HCT116 (cell line): ENCODE data around the gene SPDYE4. TPM values are rescaled to one million over a fixed set of nuclear protein-coding genes. Genes with fewer than 3 reads are reported as not detected.

Experiments used
- ATAC-seq: fragments of 200-7000 bp; cut with Tn5 transposase; 2 replicates; pipeline ENCODE4 v1.9.1; 2020; ENCODE audit warnings: mild to moderate bottlenecking, moderate library complexity
- BruUV-seq: library from RNA; stranded (reverse); fragments of 400-500 nt; replicated peaks from 2 replicates; lab custom pipeline; 2021; lab: Mats Ljungman, UMichigan
- CTCF ChIA-PET: fragments of 300-600 bp; sonication (Branson Sonifier 250); formaldehyde crosslinking; loops from one replicate; lab custom pipeline; 2021; ENCODE audit warnings: antibody characterized with exemption; lab: Charles Lee
- POLR2A ChIA-PET: fragments of 300-600, 350-600 bp; sonication (Branson Sonifier 250); formaldehyde crosslinking; loops from one replicate; lab custom pipeline; 2021; ENCODE audit warnings: antibody characterized with exemption; lab: Charles Lee
- RAD21 ChIA-PET, 2 experiments: fragments of 300-600 bp; sonication (Branson Sonifier 250); formaldehyde crosslinking; loops; one replicate each; lab custom pipeline; 2023; ENCODE audit warnings: low total read pairs in 2 of 2; ENCODE audit not compliant: uncharacterized antibody in 2 of 2, unreplicated experiment in 2 of 2, low non-redundant PET in 1 of 2; lab: Charles Lee
- DNase-seq: peaks from one replicate; pipeline ENCODE4 v3.0.0-alpha.2; 2010; ENCODE audit warnings: low read depth, low spot score
- H2AFZ ChIP-seq: fragments of 200-600 bp; shearing (Covaris generic), sonication (generic); 2 replicates; pipeline ENCODE4 v1.6.1; 2017; ENCODE audit warnings: low read depth, mixed run types, mixed read lengths, antibody characterized with exemption, low read length; ENCODE audit not compliant: poor library complexity, severe bottlenecking
- H3K27ac ChIP-seq: 2 replicates; pipeline ENCODE4 v1.5.1; 2012; ENCODE audit warnings: low read depth, low read length
- H3K27me3 ChIP-seq: fragments of 200-600 bp; sonication (generic); 2 replicates; pipeline ENCODE4 v1.6.1; 2016; ENCODE audit warnings: mixed run types, low read length, mixed read lengths; ENCODE audit not compliant: insufficient read depth
- H3K36me3 ChIP-seq, 2 experiments: fragments of 200-500 bp in 1 of 2; fragments of 200-600 bp in 1 of 2; sonication (Bioruptor generic) in 1 of 2; sonication (generic) in 1 of 2; 2 replicates each; pipeline versions ENCODE4 v1.5.1 to v1.6.1; 2014 to 2016; ENCODE audit warnings: low read length in 2 of 2, inconsistent platforms in 1 of 2, mixed read lengths in 1 of 2, mixed run types in 1 of 2; ENCODE audit not compliant: insufficient read depth in 2 of 2, control insufficient read depth in 1 of 2
- H3K4me1 ChIP-seq, 2 experiments: fragments of 200-600 bp in 1 of 2; sonication (generic) in 1 of 2; 2 replicates each; pipeline versions ENCODE4 v1.5.1 to v1.6.1; 2012 to 2017; ENCODE audit warnings: low read length in 2 of 2, inconsistent platforms in 1 of 2, mild to moderate bottlenecking in 1 of 2, mixed read lengths in 1 of 2, mixed run types in 1 of 2, moderate library complexity in 1 of 2; ENCODE audit not compliant: insufficient read depth in 2 of 2, control insufficient read depth in 1 of 2
- H3K4me2 ChIP-seq: fragments of 200-600 bp; sonication (generic); 2 replicates; pipeline ENCODE4 v1.6.1; 2017; ENCODE audit warnings: mixed run types, low read length, mixed read lengths
- H3K4me3 ChIP-seq, 2 experiments: fragments of 200-600 bp in 1 of 2; sonication (generic) in 1 of 2; replicated peaks in 1 of 2; 2 replicates each; pipeline ENCODE4 v1.5.1; 2011 to 2016; ENCODE audit warnings: low read length in 2 of 2, control low read depth in 1 of 2, low read depth in 1 of 2, mild to moderate bottlenecking in 1 of 2, mixed read lengths in 1 of 2, mixed run types in 1 of 2
- H3K79me2 ChIP-seq: fragments of 200-600 bp; sonication (generic); 2 replicates; pipeline ENCODE4 v1.6.1; 2017; ENCODE audit warnings: mild to moderate bottlenecking, mixed run types, low read length, moderate library complexity, mixed read lengths; ENCODE audit not compliant: insufficient read depth
- H3K9ac ChIP-seq: fragments of 200-600 bp; sonication (generic); 2 replicates; pipeline ENCODE4 v1.6.1; 2016; ENCODE audit warnings: low read length, mixed read lengths
- H3K9me2 ChIP-seq: fragments of 200-600 bp; sonication (generic), shearing (Covaris generic); 2 replicates; pipeline ENCODE4 v1.6.1; 2017; ENCODE audit warnings: mixed run types, mild to moderate bottlenecking, moderate library complexity; ENCODE audit not compliant: insufficient read depth
- H3K9me3 ChIP-seq, 2 experiments: fragments of 200-500 bp in 1 of 2; fragments of 200-600 bp in 1 of 2; sonication (Bioruptor generic) in 1 of 2; sonication (generic) in 1 of 2; 2 replicates each; pipeline ENCODE4 v1.6.1; 2014 to 2017; ENCODE audit warnings: low read length in 2 of 2, mixed read lengths in 2 of 2, inconsistent platforms in 1 of 2, low read depth in 1 of 2, mild to moderate bottlenecking in 1 of 2, mixed run types in 1 of 2, moderate library complexity in 1 of 2; ENCODE audit not compliant: control insufficient read depth in 1 of 2, insufficient read depth in 1 of 2
- H4K20me1 ChIP-seq: fragments of 200-600 bp; sonication (generic), shearing (Covaris generic); 2 replicates; pipeline ENCODE4 v1.6.1; 2017; ENCODE audit warnings: mixed run types, mild to moderate bottlenecking, moderate library complexity; ENCODE audit not compliant: insufficient read depth
- CEBPB ChIP-seq: IDR thresholded peaks from 2 replicates; pipeline ENCODE4 v1.6.1; 2012; ENCODE audit warnings: low read depth
- EGR1 ChIP-seq: IDR thresholded peaks from 2 replicates; pipeline ENCODE4 v1.6.1; 2012; ENCODE audit warnings: low read depth
- ELF1 ChIP-seq: IDR thresholded peaks from 2 replicates; pipeline ENCODE4 v1.6.1; 2012; ENCODE audit warnings: low read depth, borderline replicate concordance
- RAD21 ChIP-seq: IDR thresholded peaks from 2 replicates; pipeline ENCODE4 v1.6.1; 2012; ENCODE audit warnings: low read depth, mild to moderate bottlenecking
- SIN3A ChIP-seq: IDR thresholded peaks from 2 replicates; pipeline ENCODE4 v1.6.1; 2012; ENCODE audit warnings: low read depth
- SP1 ChIP-seq: IDR thresholded peaks from 2 replicates; pipeline ENCODE4 v1.6.1; 2012; ENCODE audit warnings: low read depth
- SRF ChIP-seq: IDR thresholded peaks from 2 replicates; pipeline ENCODE4 v1.6.1; 2012; ENCODE audit warnings: low read depth
- TCF7L2 ChIP-seq: IDR thresholded peaks from 2 replicates; pipeline ENCODE4 v1.7.0; 2011; ENCODE audit warnings: borderline replicate concordance, inconsistent platforms; ENCODE audit not compliant: insufficient read depth, insufficient read length; ENCODE audit errors: extremely low read depth
- intact Hi-C: fragments of 100-400 bp; cut with micrococcal nuclease; formaldehyde crosslinking; loops from 2 replicates; pipeline ENCODE4 v1.10.0; 2022
- total RNA-seq: library from RNA; stranded (reverse); gene quantifications from one replicate; pipeline ENCODE4 v1.2.1, GENCODE V29; 2021; ENCODE audit not compliant: unreplicated experiment
- TF ChIP-seq, protein P1 (sequence below): IDR thresholded peaks from 2 replicates; pipeline ENCODE4 v1.6.1; 2012; ENCODE audit warnings: low read depth
- TF ChIP-seq, protein P2 (sequence below): IDR thresholded peaks from 2 replicates; pipeline ENCODE4 v1.6.1; 2012
- TF ChIP-seq, protein P3 (sequence below): IDR thresholded peaks from 2 replicates; pipeline ENCODE4 v1.6.1; 2012

The SPDYE4 gene
- total RNA-seq, 1 experiment from 2014 or later, result not detected

DNA sequence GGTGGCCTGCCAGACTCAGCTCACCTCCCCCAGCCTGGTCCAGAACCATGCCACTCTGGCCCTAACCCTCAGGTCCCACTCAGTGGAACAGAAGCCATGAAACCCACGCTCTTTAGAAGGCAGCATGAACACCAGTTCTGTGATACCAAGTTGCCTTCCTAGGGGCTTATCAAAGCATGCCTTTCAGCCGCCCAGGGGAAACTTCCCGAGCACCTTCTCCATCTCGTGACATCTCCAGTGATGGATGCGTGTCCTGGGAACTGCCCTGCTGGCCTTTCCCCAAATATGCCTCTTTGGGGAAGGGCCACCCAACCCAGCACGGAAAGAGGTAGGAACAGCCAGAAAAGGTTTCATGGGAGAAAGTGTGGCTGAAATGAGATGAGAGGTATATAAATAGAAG, 22.0 kb downstream of the SPDYE4 start:
- ATAC-seq, result no peak
- Histone ChIP-seq H3K36me3 (no peaks in the 10 kb centered on the region), H3K4me1 (no peaks in the 10 kb centered on the region), H3K9me3 (no peaks in the 10 kb centered on the region), H2AFZ (no peak overlapping the region), H4K20me1 (no peaks in the 10 kb centered on the region), H3K4me3 (no peak overlapping the region), H3K27ac (no peak overlapping the region), H3K79me2 (no peaks in the 10 kb centered on the region), H3K9ac (no peak overlapping the region), H3K4me2 (no peak overlapping the region), H3K9me2 (no peaks in the 10 kb centered on the region), H3K27me3 (peaks cover 19% of the 10 kb centered on the region)
- ChIA-PET POLR2A (no interaction called here), CTCF (no interaction called here), RAD21 (interaction anchor here in 1 of 2 experiments (0.5 kb wide), 1 partner anchor 227 kb away, joined by 4 read pairs; no protein-coding TSS in a partner anchor)
- no peak for DNase-seq
- intact Hi-C loops, result no loop called here
- TF ChIP-seq, protein P1, sequence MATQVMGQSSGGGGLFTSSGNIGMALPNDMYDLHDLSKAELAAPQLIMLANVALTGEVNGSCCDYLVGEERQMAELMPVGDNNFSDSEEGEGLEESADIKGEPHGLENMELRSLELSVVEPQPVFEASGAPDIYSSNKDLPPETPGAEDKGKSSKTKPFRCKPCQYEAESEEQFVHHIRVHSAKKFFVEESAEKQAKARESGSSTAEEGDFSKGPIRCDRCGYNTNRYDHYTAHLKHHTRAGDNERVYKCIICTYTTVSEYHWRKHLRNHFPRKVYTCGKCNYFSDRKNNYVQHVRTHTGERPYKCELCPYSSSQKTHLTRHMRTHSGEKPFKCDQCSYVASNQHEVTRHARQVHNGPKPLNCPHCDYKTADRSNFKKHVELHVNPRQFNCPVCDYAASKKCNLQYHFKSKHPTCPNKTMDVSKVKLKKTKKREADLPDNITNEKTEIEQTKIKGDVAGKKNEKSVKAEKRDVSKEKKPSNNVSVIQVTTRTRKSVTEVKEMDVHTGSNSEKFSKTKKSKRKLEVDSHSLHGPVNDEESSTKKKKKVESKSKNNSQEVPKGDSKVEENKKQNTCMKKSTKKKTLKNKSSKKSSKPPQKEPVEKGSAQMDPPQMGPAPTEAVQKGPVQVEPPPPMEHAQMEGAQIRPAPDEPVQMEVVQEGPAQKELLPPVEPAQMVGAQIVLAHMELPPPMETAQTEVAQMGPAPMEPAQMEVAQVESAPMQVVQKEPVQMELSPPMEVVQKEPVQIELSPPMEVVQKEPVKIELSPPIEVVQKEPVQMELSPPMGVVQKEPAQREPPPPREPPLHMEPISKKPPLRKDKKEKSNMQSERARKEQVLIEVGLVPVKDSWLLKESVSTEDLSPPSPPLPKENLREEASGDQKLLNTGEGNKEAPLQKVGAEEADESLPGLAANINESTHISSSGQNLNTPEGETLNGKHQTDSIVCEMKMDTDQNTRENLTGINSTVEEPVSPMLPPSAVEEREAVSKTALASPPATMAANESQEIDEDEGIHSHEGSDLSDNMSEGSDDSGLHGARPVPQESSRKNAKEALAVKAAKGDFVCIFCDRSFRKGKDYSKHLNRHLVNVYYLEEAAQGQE, result no peak
- TF ChIP-seq SIN3A, result no peak
- TF ChIP-seq, protein P2, sequence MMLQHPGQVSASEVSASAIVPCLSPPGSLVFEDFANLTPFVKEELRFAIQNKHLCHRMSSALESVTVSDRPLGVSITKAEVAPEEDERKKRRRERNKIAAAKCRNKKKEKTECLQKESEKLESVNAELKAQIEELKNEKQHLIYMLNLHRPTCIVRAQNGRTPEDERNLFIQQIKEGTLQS, result no peak
- TF ChIP-seq SP1, result no peak
- TF ChIP-seq RAD21, result no peak
- TF ChIP-seq CEBPB, result no peak
- TF ChIP-seq, protein P3, sequence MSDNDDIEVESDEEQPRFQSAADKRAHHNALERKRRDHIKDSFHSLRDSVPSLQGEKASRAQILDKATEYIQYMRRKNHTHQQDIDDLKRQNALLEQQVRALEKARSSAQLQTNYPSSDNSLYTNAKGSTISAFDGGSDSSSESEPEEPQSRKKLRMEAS, result no peak
- no peak for TF ChIP-seq ELF1
- TF ChIP-seq SRF, result no peak
- TF ChIP-seq TCF7L2, result no peak
- TF ChIP-seq EGR1, result no peak
- no TSS peak for BruUV-seq
